ENCODE measurements around the gene SPECC1. TPM values are rescaled to one million over a fixed set of nuclear protein-coding genes. Genes with fewer than 3 reads are reported as not detected.

SPECC1 gene
- total and polyA plus RNA-seq, 8 donors, result 6.1 to 38.3 (median 7.1) TPM

- ATAC-seq, result no peak
- H3K27ac ChIP-seq, result no peak overlapping the region
- no peaks in the 10 kb centered on the region for H3K9me3 ChIP-seq
- H3K36me3 ChIP-seq, result no peaks in the 10 kb centered on the region
- H3K4me3 ChIP-seq, result no peak overlapping the region
- no peaks in the 10 kb centered on the region for H3K27me3 ChIP-seq
- intact Hi-C loops (cut with DNase I), result no loop called here
- peaks cover 3 to 17% of the 10 kb centered on the region in 2 donors for H3K4me1 ChIP-seq
- no peak for DNase-seq
- TF ChIP-seq CTCF (IDR thresholded peaks at IDR 0.05), result no peak
Measured at GRCh38 chr17:20210614-20211013, 201.5 kb downstream of the SPECC1 start.

GRCh38 chr17:20211246-20211645 lies 202.1 kb downstream of the SPECC1 start:
- Histone ChIP-seq H3K9me3 (no peaks in the 10 kb centered on the region), H3K4me1 (peaks cover 0 to 15% of the 10 kb centered on the region in 2 donors), H3K4me3 (no peak overlapping the region), H3K27me3 (no peaks in the 10 kb centered on the region), H3K36me3 (no peaks in the 10 kb centered on the region), H3K27ac (no peak overlapping the region)
- intact Hi-C loops (cut with DNase I), result no loop called here
- no peak for DNase-seq
- no peak for ATAC-seq
- no peak for TF ChIP-seq CTCF (IDR thresholded peaks at IDR 0.05)

GRCh38 chr17:20213449-20213848 lies 204.3 kb downstream of the SPECC1 start:
- Histone ChIP-seq H3K27ac (no peak overlapping the region), H3K4me1 (no peaks in the 10 kb centered on the region), H3K9me3 (no peaks in the 10 kb centered on the region), H3K4me3 (no peak overlapping the region), H3K27me3 (no peaks in the 10 kb centered on the region), H3K36me3 (no peaks in the 10 kb centered on the region)
- DNase-seq, result no peak
- no peak for TF ChIP-seq CTCF (IDR thresholded peaks at IDR 0.05)
- intact Hi-C loops (cut with DNase I), result no loop called here
- ATAC-seq, result no peak

GRCh38 chr17:20214794-20215193 lies 205.6 kb downstream of the SPECC1 start:
- ATAC-seq (no peak), DNase-seq (no peak)
- H3K4me1 ChIP-seq, result no peaks in the 10 kb centered on the region
- no peaks in the 10 kb centered on the region for H3K27me3 ChIP-seq
- intact Hi-C loops (cut with DNase I), result no loop called here
- no peak for TF ChIP-seq CTCF (IDR thresholded peaks at IDR 0.05)
- no peak overlapping the region for H3K4me3 ChIP-seq
- no peaks in the 10 kb centered on the region for H3K9me3 ChIP-seq
- H3K36me3 ChIP-seq, result no peaks in the 10 kb centered on the region
- no peak overlapping the region for H3K27ac ChIP-seq

GRCh38 chr17:20216154-20216815 lies 207.1 kb downstream of the SPECC1 start:
- Histone ChIP-seq H3K27ac (no peak overlapping the region), H3K4me3 (no peak overlapping the region), H3K9me3 (no peaks in the 10 kb centered on the region), H3K27me3 (no peaks in the 10 kb centered on the region), H3K36me3 (no peaks in the 10 kb centered on the region), H3K4me1 (no peaks in the 10 kb centered on the region)
- intact Hi-C loops (cut with DNase I), result no loop called here
- ATAC-seq, result no peak
- TF ChIP-seq CTCF (IDR thresholded peaks at IDR 0.05), result no peak
- DNase-seq, result no peak
